ENCODE data around the gene CDK9.
"Not testable (repeated sequence)": the region's sequence is repeated elsewhere in the genome, so short reads cannot be mapped to it uniquely, and the experiment has no call there.

CDK9 gene
- total RNA-seq, result 55.1 to 91.5 (median 78.3) reads per million in 3 experiments

- DNase-seq, result peak; percentile 94
Measured at GRCh38 chr9:127785933-127786772, at the start of gene CDK9. Gene CDK9 (plus strand): TSS chr9:127786034. CDS start chr9:127786149, 115 bp downstream.

GRCh38 chr9:127738666-127739065 is 47.2 kb upstream of the CDK9 start:
- DNase-seq, result no peak

GRCh38 chr9:127739614-127740330 is 46.1 kb upstream of the CDK9 start:
- DNase-seq, result no peak

- no peak for DNase-seq
Measured at GRCh38 chr9:127741831-127742434, 43.9 kb upstream of the CDK9 start.

- no peak for DNase-seq
Measured at GRCh38 chr9:127742435-127743088, 43.3 kb upstream of the CDK9 start.

- no peak for DNase-seq
Measured at GRCh38 chr9:127744398-127745110, 41.3 kb upstream of the CDK9 start.

- peak; percentile 39 for DNase-seq
Measured at GRCh38 chr9:127746959-127747569, 38.8 kb upstream of the CDK9 start.

GRCh38 chr9:127749090-127749787 is 36.6 kb upstream of the CDK9 start:
- DNase-seq, result no peak

GRCh38 chr9:127751269-127752054 is 34.4 kb upstream of the CDK9 start:
- DNase-seq, result no peak

- DNase-seq, result no peak
Measured at GRCh38 chr9:127753148-127753547, 32.7 kb upstream of the CDK9 start.

- DNase-seq, result no peak
Measured at GRCh38 chr9:127753622-127754021, 32.2 kb upstream of the CDK9 start.

GRCh38 chr9:127754099-127755060 is 31.5 kb upstream of the CDK9 start:
- no peak for DNase-seq

- DNase-seq, result no peak
Measured at GRCh38 chr9:127755061-127756060, 30.5 kb upstream of the CDK9 start.

- no peak for DNase-seq
Measured at GRCh38 chr9:127756233-127756632, 29.6 kb upstream of the CDK9 start.

GRCh38 chr9:127756776-127757175 is 29.1 kb upstream of the CDK9 start:
- DNase-seq, result not testable (repeated sequence)

GRCh38 chr9:127758843-127759242 is 27.0 kb upstream of the CDK9 start:
- DNase-seq, result no peak

GRCh38 chr9:127761061-127761460 is 24.8 kb upstream of the CDK9 start:
- DNase-seq, result no peak

- no peak for DNase-seq
Measured at GRCh38 chr9:127761491-127761956, 24.3 kb upstream of the CDK9 start.
